ENCODE measurements around the gene FNBP1.
"Not testable (repeated sequence)": the region's sequence is repeated elsewhere in the genome, so short reads cannot be mapped to it uniquely, and the experiment has no call there.

FNBP1 gene

DNA sequence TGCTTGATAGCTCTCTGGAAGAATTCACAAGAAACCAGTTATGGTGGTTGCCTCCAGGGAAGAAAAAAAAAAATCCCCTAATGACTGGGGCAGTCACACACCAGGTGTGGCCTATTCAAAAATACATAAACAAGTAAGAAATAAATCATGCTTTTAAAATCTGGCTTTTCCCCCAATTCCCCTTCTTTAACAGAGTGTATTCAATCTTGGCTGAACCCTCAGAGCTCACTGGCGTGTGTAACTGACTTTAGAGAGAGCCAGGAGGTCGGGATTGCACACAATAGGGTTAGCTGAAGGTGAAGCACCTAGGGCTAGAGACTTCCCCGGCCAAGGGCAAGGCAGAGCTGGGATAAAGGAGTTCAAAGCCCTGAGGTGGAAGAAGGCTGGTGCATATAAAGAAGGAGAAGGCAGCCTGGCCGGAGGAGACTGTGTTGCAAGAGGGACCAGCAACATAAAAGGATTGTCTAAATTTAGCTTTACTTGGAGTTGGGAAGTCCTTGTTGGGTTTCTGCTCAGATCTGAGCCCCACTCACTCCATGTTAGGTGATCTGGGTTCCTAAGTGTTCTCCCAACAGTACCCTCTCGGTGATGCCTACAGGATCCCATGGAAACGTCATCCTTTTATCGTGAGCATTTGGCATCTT is 19.7 kb downstream of the FNBP1 start:
- in situ Hi-C loops (cut with MboI; ENCODE audit: low sequenced_read_pairs): no loop called here

- in situ Hi-C loops (cut with MboI; ENCODE audit: low sequenced_read_pairs): no loop called here
Measured at GRCh38 chr9:130022566-130023143, 20.3 kb downstream of the FNBP1 start.

- in situ Hi-C loops (cut with MboI; ENCODE audit: low sequenced_read_pairs): not testable (repeated sequence)
Measured at GRCh38 chr9:130021842-130022241, 21.1 kb downstream of the FNBP1 start.

GRCh38 chr9:130021123-130021522 is 21.9 kb downstream of the FNBP1 start:
- in situ Hi-C loops (cut with MboI; ENCODE audit: low sequenced_read_pairs): no loop called here

- in situ Hi-C loops (cut with MboI; ENCODE audit: low sequenced_read_pairs): no loop called here
Measured at GRCh38 chr9:130020618-130021017, 22.4 kb downstream of the FNBP1 start.

DNA sequence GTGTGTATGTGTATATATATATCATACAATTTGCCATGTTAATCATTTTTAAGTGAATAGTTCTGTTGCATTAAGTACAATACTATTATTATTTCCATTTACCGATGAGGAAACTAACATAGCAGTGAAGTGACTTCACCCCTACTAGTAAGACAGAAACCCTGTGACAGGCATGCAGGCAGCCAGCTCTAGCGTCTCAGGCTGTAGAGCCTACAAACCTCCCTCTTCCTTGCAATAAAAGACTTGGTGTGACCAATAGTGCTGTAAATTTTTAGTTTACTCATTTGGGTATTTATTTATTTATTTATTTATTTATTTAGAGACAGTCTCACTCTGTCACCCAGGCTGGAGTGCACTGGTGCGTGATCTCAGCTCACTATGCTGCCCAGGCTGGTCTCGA is 24.7 kb downstream of the FNBP1 start:
- in situ Hi-C loops (cut with MboI; ENCODE audit: low sequenced_read_pairs): no loop called here

- in situ Hi-C loops (cut with MboI; ENCODE audit: low sequenced_read_pairs): not testable (repeated sequence)
Measured at GRCh38 chr9:130017510-130017909, 25.5 kb downstream of the FNBP1 start.

DNA sequence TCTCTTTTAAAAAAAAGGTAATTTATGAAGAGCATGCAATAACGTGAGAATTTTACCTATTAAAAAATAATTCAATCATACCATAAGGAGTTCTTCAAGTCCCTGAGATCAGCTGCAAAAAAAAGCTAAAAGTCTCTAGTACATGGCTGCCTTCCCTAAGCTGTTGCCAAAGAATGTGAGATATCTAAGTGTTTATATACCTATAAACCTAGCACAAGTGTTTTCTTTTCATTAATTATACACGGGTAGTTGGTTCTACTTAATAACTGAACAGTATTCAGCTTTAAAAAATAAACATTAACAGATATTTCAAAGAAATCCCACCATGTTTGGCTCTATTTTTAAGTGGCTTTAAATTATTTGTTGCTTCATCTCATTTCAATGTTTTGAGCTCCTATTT is 25.9 kb downstream of the FNBP1 start:
- in situ Hi-C loops (cut with MboI; ENCODE audit: low sequenced_read_pairs): no loop called here

DNA sequence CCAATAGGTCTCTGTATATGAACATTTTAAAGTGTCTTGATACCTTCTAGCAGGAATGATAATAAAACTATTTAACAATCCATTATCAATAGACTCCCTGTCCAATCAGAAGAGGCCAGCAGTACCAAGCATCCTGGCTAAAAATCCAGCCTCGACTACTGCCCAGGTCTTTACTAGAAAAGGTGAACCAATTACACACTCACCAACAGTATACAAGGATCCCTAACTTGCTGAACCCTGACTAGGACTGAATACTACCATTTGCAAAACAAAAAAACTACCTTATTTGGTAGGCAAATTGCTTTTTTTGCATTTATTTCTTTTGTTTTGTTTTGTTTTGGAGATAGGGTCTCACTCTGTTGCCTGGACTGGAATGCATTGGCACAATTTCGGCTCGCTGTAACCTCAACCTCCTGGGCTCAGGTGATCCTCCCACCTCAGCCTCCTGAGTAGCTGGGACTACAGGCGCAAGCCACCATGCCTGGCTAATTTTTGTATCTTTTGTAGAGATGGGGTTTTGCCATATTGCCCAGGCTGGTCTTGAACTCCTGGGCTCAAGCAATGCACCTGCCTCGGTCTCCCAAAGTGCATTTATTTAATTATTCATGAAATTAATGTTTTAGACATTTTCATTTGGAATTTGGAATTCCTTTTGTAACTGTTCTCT is 27.5 kb downstream of the FNBP1 start:
- in situ Hi-C loops (cut with MboI; ENCODE audit: low sequenced_read_pairs): no loop called here

DNA sequence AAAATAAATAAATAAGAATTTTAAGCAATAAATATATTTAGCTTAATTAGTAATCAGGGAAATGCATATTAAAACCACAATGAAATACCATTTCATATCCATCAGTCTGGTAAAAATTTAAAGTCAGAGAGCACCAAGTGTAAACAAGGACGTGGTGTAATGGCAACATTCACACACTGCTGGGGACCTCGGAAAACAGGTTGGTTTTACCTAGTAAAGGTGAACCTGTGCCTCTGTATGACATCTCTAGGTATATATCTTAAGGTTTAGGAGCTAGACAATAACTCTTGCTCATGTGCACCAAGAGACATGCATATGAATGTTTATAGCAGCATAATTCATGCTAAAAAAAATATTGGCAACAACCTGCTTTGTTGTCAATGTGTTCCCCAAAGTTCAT is 29.7 kb downstream of the FNBP1 start:
- in situ Hi-C loops (cut with MboI; ENCODE audit: low sequenced_read_pairs): no loop called here

- in situ Hi-C loops (cut with MboI; ENCODE audit: low sequenced_read_pairs): no loop called here
Measured at GRCh38 chr9:130010151-130010988, 32.6 kb downstream of the FNBP1 start.

GRCh38 chr9:130009546-130009945 is 33.4 kb downstream of the FNBP1 start:
- in situ Hi-C loops (cut with MboI; ENCODE audit: low sequenced_read_pairs): not testable (repeated sequence)

- in situ Hi-C loops (cut with MboI; ENCODE audit: low sequenced_read_pairs): no loop called here
Measured at GRCh38 chr9:130008538-130008937, 34.5 kb downstream of the FNBP1 start.

DNA sequence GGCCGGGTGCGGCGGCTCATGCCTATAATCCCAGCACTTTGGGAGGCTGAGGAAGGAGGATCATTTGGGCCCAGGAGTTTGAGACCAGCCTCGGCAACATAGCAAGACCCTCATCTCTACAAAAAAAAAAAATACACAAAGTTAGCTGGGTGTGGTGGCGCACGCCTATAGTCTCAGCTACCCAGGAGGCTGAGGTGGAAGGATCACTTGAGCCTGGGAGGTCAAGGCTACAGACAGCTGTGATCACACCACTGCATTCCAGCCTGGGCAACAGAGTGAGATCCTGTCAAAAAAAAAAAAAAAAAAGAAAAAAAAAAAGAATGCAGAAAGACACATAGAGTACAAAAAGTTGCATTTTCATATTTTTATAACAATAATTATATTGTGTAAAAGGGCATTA is 36.0 kb downstream of the FNBP1 start:
- in situ Hi-C loops (cut with MboI; ENCODE audit: low sequenced_read_pairs): not testable (repeated sequence)

- in situ Hi-C loops (cut with MboI; ENCODE audit: low sequenced_read_pairs): no loop called here
Measured at GRCh38 chr9:130003943-130004552, 38.9 kb downstream of the FNBP1 start.

DNA sequence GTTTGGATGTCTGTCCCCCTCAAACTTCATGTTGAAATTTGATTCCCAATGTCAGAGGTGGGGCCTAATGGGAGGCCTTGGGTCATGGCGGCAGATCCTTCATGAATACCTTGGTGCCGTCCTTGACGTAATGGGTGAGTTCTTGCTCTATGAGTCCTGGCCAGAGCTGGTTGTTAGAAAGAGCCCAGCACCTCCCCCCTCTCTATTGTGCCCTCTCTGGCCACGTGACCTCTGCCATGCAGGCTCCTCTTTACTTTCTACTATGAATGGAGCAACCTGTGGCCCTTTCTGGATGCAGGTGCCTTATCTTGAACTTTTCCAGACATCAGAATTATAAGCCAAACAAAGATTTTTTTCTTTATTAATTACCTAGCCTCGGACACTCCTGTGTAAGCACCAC is 40.7 kb downstream of the FNBP1 start:
- in situ Hi-C loops (cut with MboI; ENCODE audit: low sequenced_read_pairs): no loop called here

DNA sequence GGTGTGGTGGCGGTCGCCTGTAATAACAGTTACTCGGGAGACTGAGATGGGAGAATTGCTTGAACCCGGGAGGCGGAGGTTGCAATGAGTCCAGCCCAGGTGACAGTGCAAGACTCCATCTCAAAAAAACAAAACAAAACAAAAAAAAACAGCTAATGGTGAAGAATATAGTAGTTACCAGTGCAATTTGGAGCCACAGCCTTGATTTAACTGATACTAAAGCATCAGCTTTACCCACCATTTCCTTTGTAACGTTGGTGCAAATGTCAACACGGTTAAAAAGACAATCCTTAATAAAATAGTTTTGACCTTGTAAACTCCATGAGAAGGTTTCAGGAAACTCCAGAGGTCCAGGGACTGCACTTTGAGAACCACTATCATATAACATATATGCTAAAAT is 41.8 kb downstream of the FNBP1 start:
- in situ Hi-C loops (cut with MboI; ENCODE audit: low sequenced_read_pairs): no loop called here

- in situ Hi-C loops (cut with MboI; ENCODE audit: low sequenced_read_pairs): no loop called here
Measured at GRCh38 chr9:129999141-129999510, 43.9 kb downstream of the FNBP1 start.

DNA sequence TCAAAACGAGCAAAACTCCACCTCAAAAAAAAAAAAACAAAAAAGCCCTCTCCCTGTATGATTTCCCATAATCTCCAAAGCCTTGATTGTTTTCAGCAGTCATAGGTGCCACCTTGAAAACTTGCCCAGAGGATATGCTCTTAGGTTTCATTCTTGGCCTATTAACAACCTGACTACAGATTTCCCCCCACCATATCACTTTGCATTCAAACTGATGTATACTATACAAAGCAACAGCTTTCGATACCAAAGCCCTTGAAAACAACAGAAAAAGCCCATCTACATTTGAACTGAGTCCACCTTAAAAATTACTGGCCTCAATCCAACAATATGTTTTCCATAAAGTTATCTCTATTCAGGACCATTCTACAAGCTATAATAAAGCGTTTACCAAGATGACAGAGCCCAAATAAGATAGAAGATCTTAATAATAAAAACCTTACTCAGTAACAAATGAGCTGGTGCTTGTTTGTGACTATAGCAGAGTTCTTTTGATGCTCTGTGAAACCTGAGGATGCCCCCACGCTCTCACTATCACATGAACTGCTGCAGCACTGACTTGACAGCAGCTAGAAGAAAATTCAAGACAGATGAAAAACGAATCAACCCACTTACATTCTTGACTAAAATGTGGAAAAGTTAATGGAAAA is 44.4 kb downstream of the FNBP1 start:
- in situ Hi-C loops (cut with MboI; ENCODE audit: low sequenced_read_pairs): no loop called here

DNA sequence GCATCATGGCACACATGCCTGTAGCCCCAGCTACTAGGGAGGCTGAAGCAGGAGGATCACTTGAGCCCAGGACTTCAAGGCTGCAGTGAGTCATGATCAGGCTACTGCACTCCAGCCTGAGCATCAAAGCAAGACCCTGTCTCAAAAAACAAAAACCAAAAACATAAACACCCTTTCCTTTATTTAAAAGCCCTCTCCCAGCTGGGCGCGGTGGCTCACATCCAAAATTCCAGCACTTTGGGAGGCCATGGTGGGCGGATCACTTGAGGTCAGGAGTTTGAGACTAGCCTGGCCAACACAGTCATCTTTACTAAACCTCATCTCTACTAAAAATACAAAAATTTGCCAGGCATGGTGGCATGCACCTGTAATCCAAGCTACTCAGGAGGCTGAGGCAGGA is 45.3 kb downstream of the FNBP1 start:
- in situ Hi-C loops (cut with MboI; ENCODE audit: low sequenced_read_pairs): not testable (repeated sequence)
